Activated CD8-positive, alpha-beta memory T cell treated with anti-CD3 and anti-CD28 coated beads for 1 hour (primary cell): ENCODE results near the gene TMOD4.
"Not testable (repeated sequence)": the region's sequence is repeated elsewhere in the genome, so short reads cannot be mapped to it uniquely, and the experiment has no call there.

Source experiments
- DNase-seq, 2 donors: peaks; one replicate each; pipeline ENCODE4 v3.0.0-alpha.2; 2020; ENCODE audit warnings: low read depth in 1 of 2; ENCODE audit errors: extremely low read depth in 1 of 2

The TMOD4 gene

DNA sequence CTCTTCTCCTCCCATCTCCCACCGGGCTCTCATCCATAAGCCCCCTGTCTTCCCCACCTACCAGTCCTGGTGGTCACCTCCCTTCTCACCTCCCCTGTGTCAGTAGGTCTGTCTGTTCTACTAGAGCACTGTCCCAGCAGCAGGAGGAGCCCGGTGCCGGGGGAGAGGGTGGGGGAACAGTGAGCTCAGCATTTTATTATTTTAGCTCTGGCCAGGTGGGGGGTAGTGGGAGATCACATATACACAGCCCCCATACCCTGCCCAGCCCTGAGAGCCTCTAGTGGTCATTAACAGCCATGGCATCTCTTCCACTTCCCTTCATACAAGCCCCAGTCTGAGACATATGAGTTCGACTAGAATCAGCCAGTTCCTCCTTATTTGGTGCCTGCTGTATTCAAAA is at the start of gene TMOD4:
Gene TMOD4 (minus strand): TSS at position 119 of the 400 bp plus-strand sequence. CDS start 1,106 bp downstream, outside the sequence.
- no peak for DNase-seq

DNA sequence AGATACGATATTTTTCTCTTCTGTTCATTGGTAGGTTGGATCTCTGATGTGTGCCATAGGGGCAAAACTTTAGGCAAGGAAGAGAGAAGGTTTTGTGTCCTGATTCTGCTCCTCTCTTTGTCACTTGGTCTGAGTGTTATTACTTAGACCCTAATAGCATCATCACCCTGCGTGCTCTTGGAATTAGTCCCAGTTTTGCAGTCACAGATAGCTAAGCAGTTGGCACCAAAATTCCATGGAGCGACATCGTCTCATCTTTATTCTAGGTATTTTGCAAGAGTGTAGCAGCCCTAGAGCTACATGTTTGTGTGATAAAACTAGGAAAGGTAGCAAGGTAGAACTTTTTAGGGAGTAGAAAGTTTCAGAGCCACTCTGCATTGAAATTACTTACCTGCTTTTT is 46.3 kb upstream of the TMOD4 start:
- DNase-seq, result no peak

DNA sequence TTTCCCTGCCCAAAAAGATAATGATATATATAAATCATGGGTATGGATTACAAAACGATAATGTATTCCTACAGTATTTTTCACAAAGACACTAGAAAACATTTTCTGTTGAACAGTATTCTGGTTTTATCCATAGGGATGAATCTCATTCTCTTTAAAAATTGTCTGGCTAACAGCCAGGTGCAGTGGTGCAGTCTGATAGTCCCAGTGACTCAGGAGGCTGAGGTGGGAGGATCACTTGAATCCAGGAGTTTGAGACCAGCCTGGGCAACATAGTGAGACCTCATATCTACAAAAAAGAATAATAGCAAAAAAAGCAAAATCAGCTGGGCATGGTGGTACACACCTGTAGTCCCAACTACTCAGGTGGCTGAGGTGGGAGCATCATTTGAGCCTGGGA is 45.8 kb upstream of the TMOD4 start:
- no peak for DNase-seq

DNA sequence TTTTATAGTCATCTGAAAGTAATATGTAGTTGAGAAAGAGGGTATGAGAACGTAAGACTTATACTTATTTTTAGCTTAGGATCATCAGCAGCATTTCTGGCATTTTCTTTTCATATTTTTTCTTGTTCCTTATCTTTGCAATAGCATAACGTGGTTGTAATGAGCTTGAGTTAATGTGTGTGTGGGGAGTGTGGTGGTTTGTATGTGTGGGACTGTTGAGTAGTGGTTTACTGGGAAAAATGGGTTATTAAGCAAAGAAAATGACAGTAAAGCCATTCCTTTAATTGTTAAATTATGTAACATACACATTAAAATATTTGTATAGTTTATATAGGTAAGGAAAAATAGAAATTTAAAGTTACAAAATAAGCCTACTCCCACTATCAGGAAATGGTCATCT is 37.8 kb upstream of the TMOD4 start:
- no peak for DNase-seq

DNA sequence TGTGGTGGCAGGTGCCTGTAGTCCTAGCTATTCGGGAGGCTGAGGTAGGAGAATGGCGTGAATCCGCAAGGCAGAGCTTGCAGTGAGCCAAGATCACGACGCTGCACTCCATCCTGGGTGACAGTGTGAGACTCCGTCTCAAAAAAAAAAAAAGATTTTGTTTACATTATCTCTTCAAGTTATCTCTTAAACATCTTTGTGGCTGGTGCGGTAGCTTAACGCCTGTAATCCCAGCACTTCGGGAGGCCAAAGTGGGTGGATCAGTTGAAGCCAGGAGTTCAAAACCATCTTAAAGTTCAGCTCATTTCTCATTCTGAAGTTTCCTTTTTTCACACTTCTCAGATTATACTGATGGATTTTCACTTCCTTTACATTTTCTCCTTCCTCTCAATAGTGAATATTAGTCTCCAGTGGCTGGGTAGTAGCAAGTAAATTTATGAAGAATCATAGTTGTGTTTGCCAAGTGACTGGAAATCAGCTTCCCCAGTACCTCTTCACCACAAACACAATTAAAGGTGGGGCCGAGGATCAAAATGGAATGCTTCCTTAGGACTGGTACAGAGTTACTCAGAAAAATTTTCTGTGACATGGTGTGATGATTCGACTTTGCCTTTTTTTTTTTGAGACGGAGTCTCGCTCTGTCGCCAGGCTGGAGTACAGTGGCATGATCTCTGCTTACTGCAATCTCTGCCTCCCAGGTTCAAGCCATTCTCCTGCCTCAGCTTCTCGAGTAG is 36.4 kb upstream of the TMOD4 start:
- no peak for DNase-seq

DNA sequence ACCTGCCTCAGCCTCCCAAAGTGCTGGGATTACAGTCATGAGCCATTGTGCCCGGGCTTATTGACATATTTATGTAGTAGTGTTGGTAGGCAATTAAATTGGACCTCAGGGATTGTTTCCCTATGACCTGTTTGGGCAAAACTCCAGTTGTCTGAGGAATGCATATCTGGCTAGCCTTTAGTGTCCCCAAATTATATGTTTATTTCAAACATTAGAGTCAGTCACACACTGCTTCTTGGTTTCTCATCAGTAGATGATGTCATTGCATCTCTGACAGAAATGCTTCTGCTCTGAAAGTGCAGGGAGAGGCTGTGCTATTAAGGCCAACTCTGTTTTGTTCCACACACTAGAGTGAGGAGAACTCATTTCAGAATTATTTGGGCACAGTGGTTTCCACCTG is 35.0 kb upstream of the TMOD4 start:
- no peak for DNase-seq

DNA sequence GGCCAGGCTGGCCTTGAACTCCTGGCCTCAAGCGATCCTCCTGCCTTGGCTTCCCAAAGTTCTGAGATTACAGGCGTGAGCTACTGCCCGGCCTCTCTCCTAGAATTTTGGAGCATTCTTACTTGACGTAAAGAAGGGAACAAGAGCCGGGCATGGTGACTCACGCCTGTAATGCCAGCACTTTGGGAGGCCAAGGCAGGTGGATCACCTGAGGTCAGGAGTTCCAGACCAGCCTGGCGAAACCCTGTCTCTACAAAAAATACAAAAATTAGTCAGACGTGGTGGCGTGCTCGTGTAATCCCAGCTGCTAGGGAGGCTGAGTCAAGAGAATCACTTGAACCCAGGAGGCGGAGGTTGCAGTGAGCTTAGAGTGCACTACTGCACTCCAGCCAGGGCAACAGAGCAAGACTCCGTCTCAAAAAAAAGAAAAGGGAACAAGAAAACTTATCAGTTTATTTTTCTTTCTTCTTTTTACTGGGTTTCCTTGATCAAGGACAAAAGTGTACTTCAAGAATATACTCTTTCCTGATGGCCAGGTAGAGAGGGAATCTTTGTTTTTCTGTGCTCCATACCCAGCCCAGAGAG is 29.7 kb upstream of the TMOD4 start:
- DNase-seq, result not testable (repeated sequence)

DNA sequence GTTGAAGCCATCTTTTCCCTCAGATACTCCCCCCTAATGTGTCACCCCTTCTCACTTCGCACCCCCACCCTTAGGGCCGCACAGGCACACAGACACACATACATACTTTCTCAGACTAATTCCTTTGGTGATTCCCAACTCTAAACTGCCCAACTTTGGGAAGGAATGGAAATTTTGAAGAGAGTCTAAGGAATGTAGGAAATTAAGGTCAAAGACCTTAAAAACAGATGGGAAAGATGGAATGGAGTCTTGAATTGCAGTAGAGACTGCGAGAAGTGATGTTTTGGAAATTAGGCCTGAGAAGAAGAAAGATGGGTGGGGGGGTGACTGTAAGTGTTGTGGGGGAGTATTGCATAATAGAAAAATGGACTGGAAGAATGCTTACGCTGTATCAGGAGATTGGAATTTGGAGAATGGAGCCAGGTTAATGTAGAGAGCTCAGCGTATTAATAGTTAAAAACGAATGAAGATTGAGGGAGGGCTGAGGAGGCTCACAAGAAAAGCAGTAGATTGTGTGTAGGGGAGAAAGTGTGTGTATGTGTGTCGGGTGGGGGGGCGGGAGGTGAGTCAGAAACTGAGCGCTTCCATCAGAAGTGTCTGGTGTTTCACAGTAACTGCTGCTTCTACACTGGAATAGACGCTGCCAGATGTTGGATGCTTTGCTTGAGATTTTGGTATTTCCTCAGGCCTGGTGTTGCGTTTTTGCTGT is 24.2 kb upstream of the TMOD4 start:
- DNase-seq, result no peak

DNA sequence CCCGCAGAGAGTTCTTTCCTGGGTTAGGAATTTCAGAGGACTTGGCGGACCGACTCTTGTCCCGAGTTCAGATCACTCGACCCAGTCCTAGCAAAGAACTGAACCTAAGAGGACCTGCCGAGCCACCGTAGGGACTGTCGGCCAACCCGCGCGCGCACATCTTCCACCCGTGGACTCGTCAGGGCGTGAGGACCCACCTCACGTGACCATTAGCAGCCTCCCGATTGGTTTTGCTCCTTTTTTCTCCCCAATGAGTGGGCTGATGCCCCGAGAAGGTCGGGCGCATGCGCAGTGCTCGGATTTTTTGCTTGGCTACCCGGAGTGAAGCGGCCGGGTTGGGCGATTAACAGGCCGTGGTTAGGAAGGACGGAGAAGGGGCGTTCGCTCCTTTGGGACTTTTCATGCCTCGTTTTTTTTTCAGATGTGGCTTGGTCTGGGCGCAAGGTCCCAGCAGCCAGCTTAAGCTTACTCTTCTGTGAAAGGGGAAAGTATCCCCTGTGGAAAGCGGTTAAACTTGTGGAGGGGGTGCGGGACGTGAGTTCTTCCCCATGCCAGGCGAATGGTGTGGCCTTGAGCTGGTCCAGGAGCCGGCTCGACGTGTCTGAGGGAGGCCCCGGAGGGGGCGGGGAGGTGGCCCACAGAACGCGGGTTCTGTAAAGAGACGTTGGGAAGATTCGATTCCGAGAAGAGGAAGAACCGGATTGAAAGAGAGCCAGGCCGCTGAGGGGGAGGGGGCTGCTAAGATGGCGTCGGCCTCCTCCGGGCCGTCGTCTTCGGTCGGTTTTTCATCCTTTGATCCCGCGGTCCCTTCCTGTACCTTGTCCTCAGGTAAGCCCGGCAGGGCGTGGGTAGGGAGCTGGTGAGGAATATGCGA is 22.7 kb upstream of the TMOD4 start, which contains the start of gene PIP5K1A:
Gene PIP5K1A (plus strand): TSS at position 299 of the 874 bp plus-strand sequence. CDS start 445 bp downstream, at position 744.
- peak; percentile 99 for DNase-seq

DNA sequence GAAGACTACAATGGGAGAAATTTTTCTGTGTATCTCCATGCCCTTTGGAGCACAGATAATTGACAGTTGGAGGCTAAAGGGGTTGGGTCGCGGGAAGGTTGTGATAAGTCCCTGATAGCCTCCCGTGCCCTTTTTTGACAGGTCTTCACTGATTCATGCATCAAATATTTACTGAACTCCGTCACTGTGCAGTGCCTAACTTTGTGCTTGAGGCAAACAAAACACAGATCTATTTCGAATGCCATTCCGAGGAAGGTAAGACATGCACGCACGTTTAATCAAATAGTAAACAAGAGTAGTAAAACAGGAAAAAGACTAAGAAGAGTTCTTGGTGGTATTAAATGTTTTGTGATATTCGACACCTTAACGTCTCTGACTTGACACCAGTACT is 22.1 kb upstream of the TMOD4 start:
- DNase-seq, result no peak

DNA sequence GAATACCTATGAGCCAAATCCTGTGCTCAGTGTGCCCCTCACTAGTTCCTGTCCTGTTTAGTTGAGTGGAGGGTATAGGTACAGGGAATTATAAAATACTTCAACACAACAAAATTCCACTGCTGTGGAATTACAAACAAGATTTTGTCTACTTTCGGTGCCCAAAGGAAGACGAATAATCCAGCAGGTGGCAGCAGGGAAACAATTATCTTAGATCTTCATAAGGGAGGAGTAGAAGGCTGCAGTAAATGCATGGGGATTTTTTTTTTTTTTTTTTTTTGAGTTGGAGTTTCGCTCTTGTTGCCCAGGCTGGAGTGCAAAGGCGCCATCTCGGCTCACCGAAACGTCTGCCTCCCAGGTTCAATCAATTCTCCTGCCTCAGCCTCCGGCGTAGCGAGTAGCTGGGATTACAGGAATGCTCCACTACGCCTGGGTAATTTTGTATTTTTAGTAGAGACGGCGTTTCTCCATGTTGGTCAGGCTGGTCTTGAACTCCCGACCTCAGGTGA is 20.6 kb upstream of the TMOD4 start:
- DNase-seq, result no peak

DNA sequence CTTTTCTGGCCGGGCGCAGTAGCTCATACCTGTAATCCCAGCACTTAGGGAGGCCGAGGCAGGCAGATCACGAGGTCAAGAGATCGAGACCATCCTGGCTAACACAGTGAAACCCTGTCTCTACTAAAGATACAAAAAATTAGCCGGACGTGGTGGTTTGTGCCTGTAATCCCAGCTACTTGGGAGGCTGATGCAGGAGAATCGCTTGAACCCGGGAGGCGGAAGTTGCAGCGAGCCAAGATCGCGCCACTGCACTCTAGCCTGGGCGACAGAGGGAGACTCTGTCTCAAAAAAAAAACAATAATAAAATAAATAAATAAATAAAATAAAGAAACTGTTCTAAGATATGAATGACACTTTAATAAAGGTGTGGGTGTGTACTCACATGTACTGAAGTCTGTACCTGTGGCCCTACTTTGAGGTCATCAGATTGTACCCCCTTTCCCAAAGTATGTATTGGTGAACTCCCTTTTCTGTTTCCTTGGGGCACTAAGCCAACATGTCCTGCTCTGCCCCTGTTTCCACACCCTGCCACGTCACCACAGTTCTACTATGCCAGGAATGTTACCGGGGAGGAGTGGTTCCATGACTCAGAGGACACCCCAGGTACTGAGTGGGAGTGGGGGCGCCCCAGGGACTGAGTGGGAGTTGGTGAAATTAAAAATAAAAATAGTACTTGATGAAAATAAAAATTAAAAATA is 19.3 kb upstream of the TMOD4 start:
- not testable (repeated sequence) for DNase-seq

DNA sequence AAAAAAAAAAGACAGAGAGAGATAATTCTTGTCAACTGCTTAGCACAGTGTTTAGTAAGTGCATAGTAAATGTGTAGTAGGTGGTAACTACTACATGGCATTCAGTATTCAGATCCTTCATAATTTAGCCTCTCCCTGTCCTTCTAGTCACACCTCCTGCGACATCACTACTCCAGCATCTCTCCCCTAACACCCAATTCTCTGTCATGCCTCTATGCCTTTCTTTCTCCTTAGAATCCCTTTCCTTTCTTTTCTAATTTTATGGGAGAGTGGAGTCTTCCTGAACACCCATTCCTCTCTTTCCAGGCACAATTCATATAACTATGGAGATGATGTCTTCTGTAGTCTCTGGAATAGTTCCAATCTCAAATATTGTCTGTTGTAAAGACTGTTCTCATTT is 18.1 kb upstream of the TMOD4 start:
- no peak for DNase-seq

DNA sequence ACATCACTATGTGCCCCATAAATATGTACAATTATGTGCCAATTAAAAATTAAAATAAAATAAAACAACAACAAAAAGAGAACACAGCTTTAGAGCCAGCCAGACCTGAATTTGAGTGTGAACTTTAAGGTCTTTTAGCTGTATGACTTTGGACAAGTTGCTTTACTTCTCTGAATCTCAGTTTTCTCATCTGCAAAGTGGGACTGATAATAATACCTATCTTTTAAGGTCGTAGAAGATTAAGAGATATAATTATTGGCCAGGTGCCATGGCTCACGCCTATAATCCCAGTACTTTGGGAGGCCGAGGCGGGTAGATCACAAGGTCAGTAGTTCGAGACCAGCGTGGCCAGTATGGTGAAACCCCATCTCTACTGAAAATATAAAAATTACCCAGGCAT is 17.5 kb upstream of the TMOD4 start:
- DNase-seq, result no peak

DNA sequence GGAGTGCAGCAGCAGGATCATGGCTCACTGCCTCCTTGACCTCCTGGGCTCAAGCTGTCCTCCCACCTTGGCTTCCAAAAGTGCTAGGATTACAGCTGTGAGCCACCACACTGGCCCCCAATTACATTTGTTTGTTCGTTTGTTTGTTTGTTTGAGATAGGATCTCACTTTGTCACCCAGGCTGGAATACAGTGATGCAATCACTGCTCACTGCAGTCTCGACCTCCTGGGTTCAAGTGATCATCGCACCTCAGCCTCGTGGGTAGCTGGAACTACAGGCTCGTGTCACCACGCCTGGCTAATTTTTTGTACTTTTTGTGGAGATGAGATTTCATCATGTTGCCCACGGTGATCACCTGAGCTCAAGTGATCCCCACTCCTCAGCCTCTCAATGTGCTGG is 16.3 kb upstream of the TMOD4 start:
- DNase-seq, result no peak

DNA sequence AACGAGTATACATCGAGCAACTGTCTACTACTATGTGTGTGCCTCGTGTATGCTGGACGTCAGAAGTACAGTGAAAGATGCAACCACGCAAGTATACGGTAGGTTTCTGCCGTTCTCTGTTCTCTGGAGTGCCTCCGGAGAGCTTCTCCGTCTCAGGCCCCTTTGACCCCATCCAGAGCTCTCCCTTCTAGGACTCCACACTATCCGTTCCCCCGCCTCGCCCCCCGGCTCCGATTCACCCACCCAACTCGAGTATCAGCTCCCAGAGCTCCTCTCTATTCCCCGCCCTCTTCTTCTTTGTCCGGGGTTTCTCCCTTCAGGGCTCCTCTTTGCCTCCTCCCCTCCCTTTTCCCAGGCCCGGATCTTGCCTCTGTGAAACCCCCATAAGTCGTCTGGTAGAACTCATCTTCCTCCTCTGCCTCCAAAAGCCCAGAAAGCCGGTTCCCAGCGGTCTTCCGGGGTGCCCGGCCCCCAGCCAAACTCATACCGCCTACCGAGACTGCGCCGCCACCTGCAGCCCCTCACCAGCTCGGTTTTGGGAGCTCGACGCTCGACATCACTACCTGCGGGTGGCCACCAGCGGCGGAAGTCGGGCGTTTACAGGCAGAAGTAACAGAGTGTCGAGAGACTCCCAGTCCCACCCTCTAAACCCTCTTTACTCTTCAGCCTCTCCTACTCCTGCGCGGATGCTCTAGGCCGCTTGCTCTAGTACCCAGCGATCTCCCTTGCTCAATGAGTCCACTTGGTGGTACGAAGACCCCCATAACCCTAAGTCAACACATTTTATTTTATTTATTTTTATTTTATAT is 14.1 kb upstream of the TMOD4 start, which contains the start of gene VPS72:
Gene VPS72 (minus strand): TSS at position 561 of the 809 bp plus-strand sequence. CDS start 76 bp downstream, at position 485.
- peak; percentile 58 to 74 for DNase-seq

DNA sequence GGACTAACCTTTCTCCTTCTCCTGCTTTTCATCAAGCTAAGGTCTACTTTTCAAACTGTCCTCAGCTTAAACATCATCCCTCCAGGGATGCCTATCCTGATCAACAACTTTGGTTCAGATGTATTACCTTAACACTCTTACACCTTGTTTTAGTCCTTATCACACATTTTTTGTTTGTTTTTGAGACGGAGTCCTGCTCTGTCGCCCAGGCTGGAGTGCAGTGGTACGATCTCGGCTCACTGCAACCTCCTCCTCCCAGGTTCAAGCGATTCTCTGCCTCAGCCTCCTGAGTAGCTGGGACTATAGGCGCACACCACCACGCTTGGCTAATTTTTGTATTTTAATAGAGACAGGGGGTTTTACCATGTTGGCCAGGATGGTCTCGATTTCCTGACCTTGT is 12.9 kb upstream of the TMOD4 start:
- not testable (repeated sequence) for DNase-seq

DNA sequence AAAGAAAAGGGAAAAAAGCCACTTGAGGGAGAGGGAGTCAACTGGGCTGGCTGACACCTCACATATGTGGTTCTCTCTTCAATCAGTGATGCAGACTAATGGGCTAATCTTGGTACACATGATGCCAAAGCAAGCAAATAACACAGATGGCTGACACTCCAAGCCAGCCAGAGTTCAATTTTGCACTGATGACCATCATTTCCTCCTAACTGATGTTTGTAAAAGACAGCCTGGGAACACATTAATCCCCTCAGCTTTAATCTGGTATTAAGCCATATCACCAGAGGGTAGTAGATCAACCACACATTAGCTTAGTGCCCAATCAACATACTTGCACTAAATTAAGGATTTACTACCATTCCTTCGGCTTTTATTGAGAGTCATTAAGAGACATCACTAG is 11.4 kb upstream of the TMOD4 start:
- no peak for DNase-seq

DNA sequence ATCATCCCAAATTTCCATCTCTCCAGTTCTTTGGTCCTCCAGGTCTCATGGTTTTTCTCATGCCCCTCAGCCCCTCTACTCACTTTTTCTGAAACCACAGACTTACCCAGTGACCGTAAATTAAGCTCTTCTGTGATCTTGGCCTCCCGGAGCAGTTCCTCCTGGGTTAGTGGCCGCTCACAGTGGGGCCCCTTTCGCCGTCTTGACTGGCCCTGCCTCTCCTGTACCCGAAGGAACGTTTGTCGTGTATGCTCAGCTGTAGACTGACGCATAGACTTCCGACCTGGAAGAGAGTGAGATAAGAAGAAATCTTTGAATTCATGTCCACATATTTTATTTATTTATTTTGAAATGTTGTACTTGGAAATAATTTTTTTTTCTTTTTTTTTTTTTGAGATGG is 8.4 kb upstream of the TMOD4 start:
- DNase-seq, result no peak
